Neural progenitor cell (in vitro differentiated cells): ENCODE data around the gene NUAK2.

Experiments used
- EZH2 ChIP-seq: fragments of 200-600 bp; sonication (generic); IDR thresholded peaks from 2 replicates; pipeline ENCODE4 v1.6.1; 2017; ENCODE audit warnings: antibody characterized with exemption, mild to moderate bottlenecking, moderate library complexity
- EZH2phosphoT487 ChIP-seq: fragments of 200-600 bp; sonication (generic); IDR thresholded peaks from 2 replicates; pipeline ENCODE4 v1.6.1; 2017; ENCODE audit warnings: antibody characterized with exemption
- TF ChIP-seq, protein P1 (sequence below): fragments of 200-600 bp; sonication (generic); IDR thresholded peaks from 2 replicates; pipeline ENCODE4 v1.5.1; 2017; ENCODE audit warnings: antibody characterized with exemption, mild to moderate bottlenecking

DNA sequence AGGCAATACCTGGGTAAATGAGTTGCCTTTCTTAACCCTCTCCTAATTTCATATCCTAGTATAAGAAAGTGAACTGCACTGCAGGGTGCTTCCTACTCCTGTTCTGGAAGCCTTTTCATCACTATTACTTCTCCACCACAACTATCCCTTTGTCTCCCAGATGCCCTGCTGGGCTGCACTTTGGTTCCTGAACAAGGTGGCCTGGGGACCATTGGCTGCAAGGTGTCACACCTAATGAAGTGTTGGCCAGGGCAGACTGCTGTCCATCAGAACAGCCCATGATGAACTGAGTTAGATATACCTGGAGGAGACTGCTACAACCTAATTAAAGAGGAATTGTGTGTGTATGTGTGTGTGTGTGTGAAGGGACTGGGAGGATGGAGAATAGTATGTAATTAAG is 37.0 kb upstream of the NUAK2 start:
- TF ChIP-seq, protein P1, sequence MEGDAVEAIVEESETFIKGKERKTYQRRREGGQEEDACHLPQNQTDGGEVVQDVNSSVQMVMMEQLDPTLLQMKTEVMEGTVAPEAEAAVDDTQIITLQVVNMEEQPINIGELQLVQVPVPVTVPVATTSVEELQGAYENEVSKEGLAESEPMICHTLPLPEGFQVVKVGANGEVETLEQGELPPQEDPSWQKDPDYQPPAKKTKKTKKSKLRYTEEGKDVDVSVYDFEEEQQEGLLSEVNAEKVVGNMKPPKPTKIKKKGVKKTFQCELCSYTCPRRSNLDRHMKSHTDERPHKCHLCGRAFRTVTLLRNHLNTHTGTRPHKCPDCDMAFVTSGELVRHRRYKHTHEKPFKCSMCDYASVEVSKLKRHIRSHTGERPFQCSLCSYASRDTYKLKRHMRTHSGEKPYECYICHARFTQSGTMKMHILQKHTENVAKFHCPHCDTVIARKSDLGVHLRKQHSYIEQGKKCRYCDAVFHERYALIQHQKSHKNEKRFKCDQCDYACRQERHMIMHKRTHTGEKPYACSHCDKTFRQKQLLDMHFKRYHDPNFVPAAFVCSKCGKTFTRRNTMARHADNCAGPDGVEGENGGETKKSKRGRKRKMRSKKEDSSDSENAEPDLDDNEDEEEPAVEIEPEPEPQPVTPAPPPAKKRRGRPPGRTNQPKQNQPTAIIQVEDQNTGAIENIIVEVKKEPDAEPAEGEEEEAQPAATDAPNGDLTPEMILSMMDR = no peak
- TF ChIP-seq EZH2phosphoT487 = no peak
- TF ChIP-seq EZH2 = no peak
